HepG2 (cell line): ENCODE measurements around the gene TSNAXIP1. TPM values are rescaled to one million over a fixed set of nuclear protein-coding genes. Genes with fewer than 3 reads are reported as not detected.

Experiments used
- BCL3 ChIP-seq: sonication (generic); formaldehyde crosslinking; IDR thresholded peaks from 2 replicates; pipeline ENCODE4 v1.5.1; 2020; ENCODE audit warnings: mild to moderate bottlenecking, missing genetic modification reagents, moderate library complexity
- ESRRA ChIP-seq: sonication (generic); formaldehyde crosslinking; IDR thresholded peaks from 2 replicates; pipeline ENCODE4 v1.5.1; 2020; ENCODE audit warnings: mild to moderate bottlenecking, low read depth, missing genetic modification reagents
- GFI1 ChIP-seq: sonication (generic); formaldehyde crosslinking; IDR thresholded peaks from 2 replicates; pipeline ENCODE4 v1.5.0; 2020; ENCODE audit warnings: missing genetic modification reagents, mild to moderate bottlenecking, borderline replicate concordance
- MLLT10 ChIP-seq: sonication (generic); formaldehyde crosslinking; IDR thresholded peaks from 2 replicates; pipeline ENCODE4 v1.4.0; 2020; ENCODE audit warnings: missing genetic modification reagents
- ONECUT2 ChIP-seq: sonication (generic); formaldehyde crosslinking; IDR thresholded peaks from 2 replicates; pipeline ENCODE4 v1.4.0; 2020; ENCODE audit warnings: missing genetic modification reagents
- PAXIP1 ChIP-seq: sonication (generic); formaldehyde crosslinking; conservative IDR thresholded peaks from 2 replicates; pipeline ENCODE4 v1.4.0; 2020; ENCODE audit warnings: mild to moderate bottlenecking, missing genetic modification reagents, moderate library complexity
- POLR2A ChIP-seq, 2 experiments: IDR thresholded peaks; 2 replicates each; pipeline ENCODE4 v1.6.1; 2011; ENCODE audit warnings: low read depth in 2 of 2, low read length in 2 of 2, mild to moderate bottlenecking in 1 of 2, moderate library complexity in 1 of 2; ENCODE audit not compliant: insufficient read depth in 1 of 2
- SRY ChIP-seq: sonication (generic); formaldehyde crosslinking; IDR thresholded peaks from 2 replicates; pipeline ENCODE4 v1.8.0; 2022; ENCODE audit warnings: mild to moderate bottlenecking, missing genetic modification reagents
- TCF7 ChIP-seq: sonication (generic); IDR thresholded peaks from 2 replicates; pipeline ENCODE4 v1.6.1; 2016; ENCODE audit warnings: antibody characterized with exemption, low read depth
- TFDP1 ChIP-seq: IDR thresholded peaks from 2 replicates; pipeline ENCODE4 v1.6.1; 2016; ENCODE audit warnings: missing compliant biosample characterization, missing genetic modification reagents, borderline replicate concordance
- USF2 ChIP-seq, 2 experiments: sonication (generic) in 1 of 2; formaldehyde crosslinking in 1 of 2; IDR thresholded peaks; 2 replicates each; pipeline versions ENCODE4 v1.5.1 to v1.6.1; 2011 to 2020; ENCODE audit warnings: borderline replicate concordance in 1 of 2, low read depth in 1 of 2, low read length in 1 of 2, mild to moderate bottlenecking in 1 of 2, missing genetic modification reagents in 1 of 2, moderate library complexity in 1 of 2
- YEATS2 ChIP-seq: sonication (generic); formaldehyde crosslinking; IDR thresholded peaks from 2 replicates; pipeline ENCODE4 v1.4.0; 2020; ENCODE audit warnings: missing genetic modification reagents, borderline replicate concordance
- ZBED4 ChIP-seq: sonication (generic); formaldehyde crosslinking; IDR thresholded peaks from 2 replicates; pipeline ENCODE4 v1.4.0; 2020; ENCODE audit warnings: missing genetic modification reagents, borderline replicate concordance
- ZFY ChIP-seq: sonication (generic); formaldehyde crosslinking; IDR thresholded peaks from 2 replicates; pipeline ENCODE4 v1.4.0; 2020; ENCODE audit warnings: missing genetic modification reagents
- ZNF253 ChIP-seq: sonication (generic); formaldehyde crosslinking; IDR thresholded peaks from 2 replicates; pipeline ENCODE4 v1.8.0; 2022; ENCODE audit warnings: mild to moderate bottlenecking, missing genetic modification reagents, borderline replicate concordance
- ZNF674 ChIP-seq: sonication (generic); formaldehyde crosslinking; IDR thresholded peaks from 2 replicates; pipeline ENCODE4 v1.5.0; 2020; ENCODE audit warnings: low read depth, mild to moderate bottlenecking, missing genetic modification reagents
- polyA plus RNA-seq, 8 experiments: library from polyadenylated mRNA; depleted of rRNA in 3 of 8; stranded (reverse) in 7 of 8; unstranded in 1 of 8; fragments of >200 nt; fragmentation: Illumina TruSeq in 4 of 8; extraction: Trizol in 4 of 8; gene quantifications; 2 replicates each; pipeline versions ENCODE4 v1.2.1 to v1.2.3, GENCODE V29; 2011 to 2016; ENCODE audit warnings: low read depth in 4 of 8, missing spikeins in 1 of 8, mixed read lengths in 1 of 8; ENCODE audit not compliant: insufficient read depth in 1 of 8
- total RNA-seq, 5 experiments: library from RNA; depleted of rRNA; stranded (reverse); fragments of >200 nt; fragmentation: Illumina TruSeq; extraction: Trizol; gene quantifications; 2 replicates each; pipeline ENCODE4 v1.2.3, GENCODE V29; 2016; ENCODE audit warnings: low read depth in 1 of 5

Gene TSNAXIP1
- total and polyA plus RNA-seq, 2 of the 13 experiments (the other 11 are each of a cell fraction or from before 2014, with no cell fraction given) = 0.37 to 0.86 TPM

- TF ChIP-seq PAXIP1 (CRISPR knock-in tag) = peak; percentile 92
- TF ChIP-seq USF2 (IDR thresholded peaks at IDR 0.05; ENCODE audit: low read depth, low read length) = no peak
- TF ChIP-seq USF2 (CRISPR knock-in tag; IDR thresholded peaks at IDR 0.05; ENCODE audit: borderline replicate concordance) = no peak
- no peak for TF ChIP-seq ONECUT2 (CRISPR knock-in tag)
- TF ChIP-seq ZBED4 (CRISPR knock-in tag) = peak; percentile 96
- TF ChIP-seq YEATS2 = peak; percentile 93
- 0 out of 2 replicates have a peak, but pooled peaks have one; percentile 18 for TF ChIP-seq ZNF253 (CRISPR knock-in tag)
- TF ChIP-seq TFDP1 (CRISPR knock-in tag) = peak; percentile 95
- peak; percentile 81 for TF ChIP-seq BCL3 (CRISPR knock-in tag)
- TF ChIP-seq ZNF674 (CRISPR knock-in tag) = no peak
- TF ChIP-seq TCF7 = no peak
- peak in 1 of 2 experiments; percentile 75; a peak in 2 of 4 replicates for TF ChIP-seq POLR2A (IDR thresholded peaks at IDR 0.05; ENCODE audit: insufficient read depth in 1 of 2, low read depth in 2 of 2, low read length in 2 of 2)
- peak; percentile 97 for TF ChIP-seq ZFY (CRISPR knock-in tag)
- no peak for TF ChIP-seq MLLT10 (CRISPR knock-in tag)
- TF ChIP-seq ESRRA = peak; percentile 57; the same call in 1 of the 2 replicates
- TF ChIP-seq GFI1 (CRISPR knock-in tag) = peak; percentile 88; the same call in 1 of the 2 replicates
- TF ChIP-seq SRY (CRISPR knock-in tag) = peak; percentile 42; the same call in 1 of the 2 replicates
Observed at GRCh38 chr16:67846320-67847063, 39.8 kb downstream of the TSNAXIP1 start, which contains the start of gene NUTF2 (continued).
